GM23248 (cell line): Measurements from ENCODE around the gene NYNRIN.

Experiments
- EZH2 ChIP-seq: fragments of 200-600 bp; sonication (generic); IDR thresholded peaks from 2 replicates; pipeline ENCODE4 v1.6.1; 2018; ENCODE audit warnings: antibody characterized with exemption, mild to moderate bottlenecking; ENCODE audit not compliant: insufficient read depth, poor library complexity, severe bottlenecking
- EZH2phosphoT487 ChIP-seq: fragments of 200-600 bp; sonication (generic); IDR thresholded peaks from 2 replicates; pipeline ENCODE4 v1.6.1; 2018; ENCODE audit warnings: antibody characterized with exemption, moderate library complexity, mild to moderate bottlenecking, low read depth; ENCODE audit not compliant: insufficient read depth

DNA sequence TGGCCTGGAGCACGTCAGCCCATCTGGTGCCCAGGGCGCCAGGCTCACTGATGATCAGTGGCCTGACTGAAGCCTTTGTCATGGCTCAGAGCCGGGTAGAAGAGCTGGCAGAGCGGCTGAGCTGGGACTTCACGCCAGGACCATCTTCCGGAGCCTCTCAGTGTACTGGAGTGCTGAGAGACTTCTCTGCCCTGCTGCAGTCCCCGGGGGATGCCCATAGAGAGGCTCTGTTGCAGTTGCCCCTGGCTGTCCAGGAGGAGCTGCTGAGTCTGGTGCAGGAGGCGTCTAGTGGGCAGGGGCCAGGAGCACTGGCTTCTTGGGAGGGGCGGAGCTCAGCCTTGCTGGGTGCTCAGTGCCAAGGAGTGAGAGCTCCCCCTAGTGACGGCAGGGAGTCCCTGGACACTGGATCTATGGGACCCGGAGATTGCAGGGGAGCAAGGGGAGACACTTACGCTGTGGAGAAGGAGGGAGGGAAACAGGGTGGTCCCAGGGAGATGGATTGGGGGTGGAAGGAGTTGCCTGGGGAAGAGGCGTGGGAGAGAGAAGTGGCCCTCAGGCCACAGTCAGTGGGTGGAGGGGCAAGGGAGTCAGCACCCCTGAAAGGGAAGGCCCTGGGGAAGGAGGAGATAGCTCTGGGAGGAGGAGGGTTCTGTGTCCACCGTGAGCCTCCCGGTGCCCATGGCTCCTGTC is 32.9 kb downstream of the NYNRIN start:
- TF ChIP-seq EZH2 (no peak), EZH2phosphoT487 (no peak)
